MCF 10A (cell line): Measurements from ENCODE around the gene KLK1. TPM values are rescaled to one million over a fixed set of nuclear protein-coding genes. Genes with fewer than 3 reads are reported as not detected.

ENCODE experiments used
- BruUV-seq: library from RNA; stranded (reverse); fragments of 400-500 nt; replicated peaks from 2 replicates; lab custom pipeline; 2021; lab: Mats Ljungman, UMichigan
- CTCF ChIA-PET: fragments of 300-600 bp; sonication (Branson Sonifier 250); formaldehyde crosslinking; extraction: SDS; loops from one replicate; lab custom pipeline; 2021; ENCODE audit warnings: antibody characterized with exemption, inconsistent platforms; lab: Yijun Ruan, JAX
- POLR2A ChIA-PET: fragments of 300-600, 350-650 bp; sonication (Branson Sonifier 250); formaldehyde crosslinking; extraction: SDS; loops from one replicate; lab custom pipeline; 2020; ENCODE audit warnings: antibody characterized with exemption, inconsistent platforms; lab: Yijun Ruan, JAX
- DNase-seq: peaks from one replicate; pipeline ENCODE4 v3.0.0-alpha.2; 2018; ENCODE audit not compliant: unreplicated experiment
- H3K27ac Mint-ChIP-seq: one replicate; pipeline ENCODE4 v1.8.0; 2022; ENCODE audit warnings: mild to moderate bottlenecking, low read depth, mixed read lengths; ENCODE audit not compliant: unreplicated experiment
- H3K27me3 Mint-ChIP-seq: one replicate; pipeline ENCODE4 v1.8.0; 2022; ENCODE audit warnings: mixed read lengths; ENCODE audit not compliant: insufficient read depth, unreplicated experiment
- H3K36me3 Mint-ChIP-seq: one replicate; pipeline ENCODE4 v1.8.0; 2022; ENCODE audit warnings: mild to moderate bottlenecking, moderate library complexity, mixed read lengths; ENCODE audit not compliant: insufficient read depth, unreplicated experiment
- H3K4me1 Mint-ChIP-seq: one replicate; pipeline ENCODE4 v1.8.0; 2022; ENCODE audit warnings: mixed read lengths; ENCODE audit not compliant: insufficient read depth, unreplicated experiment
- H3K4me3 Mint-ChIP-seq: one replicate; pipeline ENCODE4 v1.8.0; 2022; ENCODE audit warnings: mild to moderate bottlenecking, moderate library complexity, mixed read lengths; ENCODE audit not compliant: unreplicated experiment
- H3K9me3 Mint-ChIP-seq: one replicate; pipeline ENCODE4 v1.8.0; 2022; ENCODE audit warnings: mixed read lengths; ENCODE audit not compliant: unreplicated experiment
- intact Hi-C: fragments of 100-400 bp; cut with micrococcal nuclease; formaldehyde crosslinking; loops from 2 replicates; pipeline ENCODE4 v1.14.1; 2022
- total RNA-seq: library from RNA; stranded (reverse); gene quantifications from 2 replicates; pipeline ENCODE4 v1.2.3, GENCODE V29; 2022
- TF ChIP-seq, protein P1 (sequence below): fragments of 200-600 bp; IDR thresholded peaks from one replicate; pipeline ENCODE4 v1.8.0; 2022; ENCODE audit warnings: antibody characterized with exemption, mild to moderate bottlenecking; ENCODE audit not compliant: unreplicated experiment

KLK1 gene
- total RNA-seq, 1 experiment from 2014 or later: 0.84 TPM

DNA sequence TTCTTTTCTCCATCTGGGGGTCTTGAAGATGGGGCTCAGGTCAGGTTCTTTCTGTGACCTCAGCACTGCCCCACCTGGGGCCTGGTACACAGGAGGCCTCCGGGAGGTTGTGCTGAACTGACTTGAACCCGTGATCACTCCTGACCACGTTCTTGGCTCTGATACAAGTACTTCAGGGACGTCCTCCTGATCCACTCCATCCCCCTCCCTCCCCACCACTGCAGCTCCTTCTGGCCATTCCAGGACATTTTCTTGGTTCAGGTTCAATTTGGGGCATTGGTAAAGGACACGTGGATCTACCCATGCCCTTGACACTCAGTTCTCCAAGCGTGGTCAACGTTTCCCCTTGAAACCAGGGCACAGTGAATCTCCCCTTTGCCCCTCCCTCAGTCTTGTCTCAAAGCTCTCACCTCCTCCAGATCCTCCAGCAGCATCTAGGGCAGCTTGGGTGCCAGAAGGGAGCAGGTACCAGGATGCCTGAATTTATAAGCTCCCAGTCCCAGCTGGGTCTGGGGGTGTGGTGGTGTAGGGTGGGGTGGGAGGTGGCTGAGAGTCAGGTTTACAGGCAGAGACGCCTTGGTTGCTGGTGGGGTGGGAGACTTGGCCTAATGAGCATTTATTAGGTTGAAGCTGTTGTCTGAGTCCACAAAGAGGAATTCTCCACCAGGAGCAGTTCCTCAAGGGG lies 9.7 kb upstream of the KLK1 start, which contains the start of gene KLK15:
Gene KLK15, minus strand, starts transcription at position 458 of the 685 bp plus-strand sequence. CDS start 2,082 bp downstream, outside the sequence.
- no peak for DNase-seq
- intact Hi-C loops: no loop called here
- H3K4me1 Mint-ChIP-seq: no peaks in the 10 kb centered on the region
- TF ChIP-seq, protein P1, sequence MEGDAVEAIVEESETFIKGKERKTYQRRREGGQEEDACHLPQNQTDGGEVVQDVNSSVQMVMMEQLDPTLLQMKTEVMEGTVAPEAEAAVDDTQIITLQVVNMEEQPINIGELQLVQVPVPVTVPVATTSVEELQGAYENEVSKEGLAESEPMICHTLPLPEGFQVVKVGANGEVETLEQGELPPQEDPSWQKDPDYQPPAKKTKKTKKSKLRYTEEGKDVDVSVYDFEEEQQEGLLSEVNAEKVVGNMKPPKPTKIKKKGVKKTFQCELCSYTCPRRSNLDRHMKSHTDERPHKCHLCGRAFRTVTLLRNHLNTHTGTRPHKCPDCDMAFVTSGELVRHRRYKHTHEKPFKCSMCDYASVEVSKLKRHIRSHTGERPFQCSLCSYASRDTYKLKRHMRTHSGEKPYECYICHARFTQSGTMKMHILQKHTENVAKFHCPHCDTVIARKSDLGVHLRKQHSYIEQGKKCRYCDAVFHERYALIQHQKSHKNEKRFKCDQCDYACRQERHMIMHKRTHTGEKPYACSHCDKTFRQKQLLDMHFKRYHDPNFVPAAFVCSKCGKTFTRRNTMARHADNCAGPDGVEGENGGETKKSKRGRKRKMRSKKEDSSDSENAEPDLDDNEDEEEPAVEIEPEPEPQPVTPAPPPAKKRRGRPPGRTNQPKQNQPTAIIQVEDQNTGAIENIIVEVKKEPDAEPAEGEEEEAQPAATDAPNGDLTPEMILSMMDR: no peak
- H3K4me3 Mint-ChIP-seq: no peak within 1 kb of the TSS
- no peak within 1 kb of the TSS for H3K27ac Mint-ChIP-seq
- H3K36me3 Mint-ChIP-seq: peaks cover 4% of the 10 kb centered on the region
- CTCF ChIA-PET: interaction anchor here (0.6 kb wide), 1 partner anchor 10 kb away, joined by 5 read pairs; no protein-coding TSS in a partner anchor
- POLR2A ChIA-PET: interaction anchor here (0.7 kb wide), 1 partner anchor 9 kb away, joined by 3 read pairs; no protein-coding TSS in a partner anchor
- peaks cover 8% of the 10 kb centered on the region for H3K9me3 Mint-ChIP-seq
- BruUV-seq: no TSS peak
- H3K27me3 Mint-ChIP-seq: peaks cover 11% of the 10 kb centered on the region

DNA sequence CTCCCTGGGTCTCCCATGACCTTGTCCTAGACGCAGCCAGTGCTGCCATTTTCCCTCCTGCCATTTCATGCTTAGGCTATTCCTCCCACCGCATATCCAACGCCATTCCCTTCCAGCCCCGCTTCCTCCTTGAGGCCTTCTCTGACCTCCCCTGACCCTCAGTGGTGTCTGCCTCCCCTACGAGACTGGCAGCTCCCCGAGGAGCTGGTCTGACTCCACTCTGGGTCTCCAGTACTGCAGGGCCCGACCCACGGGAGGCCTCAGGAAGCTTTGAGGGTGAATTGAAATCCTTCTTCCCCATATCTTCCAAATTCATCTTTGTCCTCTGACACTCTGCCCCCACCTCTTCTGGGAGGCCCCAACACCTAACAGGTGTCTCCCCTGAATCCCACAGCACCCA lies 9.1 kb upstream of the KLK1 start:
- H3K27ac Mint-ChIP-seq: no peak overlapping the region
- H3K9me3 Mint-ChIP-seq: peaks cover 8% of the 10 kb centered on the region
- peaks cover 16% of the 10 kb centered on the region for H3K27me3 Mint-ChIP-seq
- H3K4me3 Mint-ChIP-seq: no peak overlapping the region
- no peaks in the 10 kb centered on the region for H3K4me1 Mint-ChIP-seq
- ChIA-PET CTCF (no interaction called here), POLR2A (interaction anchor here (0.7 kb wide), 1 partner anchor 9 kb away, joined by 3 read pairs; no protein-coding TSS in a partner anchor)
- intact Hi-C loops: no loop called here
- TF ChIP-seq, protein P1: no peak
- H3K36me3 Mint-ChIP-seq: peaks cover 4% of the 10 kb centered on the region
- no TSS peak for BruUV-seq
- no peak for DNase-seq

DNA sequence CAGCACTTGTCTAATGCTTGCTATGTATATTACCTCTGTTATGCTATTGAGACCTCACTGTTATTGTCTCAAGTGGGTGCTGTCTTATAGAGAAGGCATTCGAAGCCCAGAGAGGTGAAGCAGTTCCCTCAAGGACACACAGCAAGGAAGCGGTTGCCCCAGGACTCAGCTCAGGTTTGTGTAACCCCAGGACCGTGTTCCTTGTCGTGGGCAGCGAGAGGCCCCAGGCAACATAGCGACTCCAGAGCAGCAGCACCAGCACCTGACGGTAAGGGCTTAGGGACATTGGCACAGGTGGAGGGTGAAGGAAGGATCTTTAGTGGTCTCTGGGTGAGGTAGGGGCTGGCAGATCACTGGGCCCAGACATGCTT lies 7.4 kb upstream of the KLK1 start:
- intact Hi-C loops: no loop called here
- Mint-ChIP-seq H3K27me3 (peaks cover 33% of the 10 kb centered on the region), H3K27ac (no peak overlapping the region), H3K36me3 (peaks cover 4% of the 10 kb centered on the region), H3K9me3 (peaks cover 13% of the 10 kb centered on the region), H3K4me1 (no peaks in the 10 kb centered on the region), H3K4me3 (no peak overlapping the region)
- POLR2A ChIA-PET: no interaction called here
- CTCF ChIA-PET: interaction anchor here (0.6 kb wide), 1 partner anchor 347 kb away, joined by 5 read pairs; no protein-coding TSS in a partner anchor
- DNase-seq: no peak
- TF ChIP-seq, protein P1: no peak
- BruUV-seq: no TSS peak

DNA sequence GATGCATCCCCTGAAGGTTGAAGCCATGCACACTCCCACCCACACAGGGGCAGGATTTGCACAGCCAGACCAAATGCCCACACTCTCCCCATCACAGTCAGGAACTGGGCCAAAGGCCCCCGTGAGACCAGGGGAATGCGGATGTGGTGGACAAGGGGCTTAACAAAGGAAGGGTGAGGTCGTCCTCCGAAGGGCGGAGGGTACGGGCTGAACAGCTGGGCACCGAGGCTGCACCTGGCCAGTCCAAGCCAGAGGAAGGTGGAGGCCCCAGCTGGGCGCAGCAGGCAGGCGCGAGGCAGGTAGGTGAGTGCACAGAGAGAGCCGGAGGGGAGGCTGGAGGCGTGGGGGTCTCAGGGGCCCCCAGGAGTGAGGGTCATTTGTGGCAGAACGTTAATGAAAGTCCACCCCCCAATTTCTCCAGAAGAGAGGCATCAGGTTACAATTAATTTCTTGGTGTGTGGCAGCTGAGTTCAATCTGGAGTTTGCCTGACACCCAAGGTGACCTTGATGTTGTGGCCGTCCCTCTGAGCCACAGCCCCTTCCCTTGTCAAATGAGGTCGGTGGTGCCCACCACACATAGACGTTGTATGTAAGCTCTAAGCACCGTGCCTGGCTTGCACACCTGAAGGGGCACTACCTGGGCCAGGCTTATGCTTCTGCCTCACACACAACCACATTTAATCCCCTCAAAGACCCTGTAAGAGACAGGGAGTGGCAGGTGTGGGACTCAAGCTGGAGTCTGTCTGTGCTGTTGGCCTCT lies 6.9 kb upstream of the KLK1 start:
- Mint-ChIP-seq H3K4me1 (no peaks in the 10 kb centered on the region), H3K27me3 (peaks cover 38% of the 10 kb centered on the region), H3K36me3 (peaks cover 4% of the 10 kb centered on the region), H3K4me3 (no peak overlapping the region), H3K9me3 (peaks cover 17% of the 10 kb centered on the region), H3K27ac (no peak overlapping the region)
- intact Hi-C loops: no loop called here
- BruUV-seq: no TSS peak
- TF ChIP-seq, protein P1: no peak
- CTCF ChIA-PET: interaction anchor here (0.6 kb wide), 1 partner anchor 347 kb away, joined by 5 read pairs; no protein-coding TSS in a partner anchor
- no peak for DNase-seq
- POLR2A ChIA-PET: interaction anchor here (0.6 to 0.7 kb wide), 2 partner anchors 9 to 188 kb away, joined by 3 read pairs; no protein-coding TSS in a partner anchor
